ENCODE results near the gene FAM114A1. TPM values are rescaled to one million over a fixed set of nuclear protein-coding genes. Genes with fewer than 3 reads are reported as not detected.
"Not testable (repeated sequence)": the region's sequence is repeated elsewhere in the genome, so short reads cannot be mapped to it uniquely, and the experiment has no call there.

The FAM114A1 gene
- total and polyA plus RNA-seq, 2 experiments from 2014 or later = 110 to 140 TPM

GRCh38 chr4:38958453-38959190 is 91.0 kb downstream of the FAM114A1 start:
- Histone ChIP-seq H3K27ac (peak overlapping the region; percentile 72), H3K4me3 (no peak overlapping the region), H3K27me3 (no peaks in the 10 kb centered on the region), H4K20me1 (ENCODE audit: insufficient read depth, poor library complexity, severe bottlenecking) (no peaks in the 10 kb centered on the region), H3K4me1 (ENCODE audit: insufficient read depth) (no peaks in the 10 kb centered on the region), H3K4me2 (no peak overlapping the region), H3K9me2 (replicated peaks; ENCODE audit: insufficient read depth) (no peaks in the 10 kb centered on the region), H3K9me3 (ENCODE audit: low read depth) (no peaks in the 10 kb centered on the region), H2AFZ (peak overlapping the region; percentile 31), H3K79me2 (no peaks in the 10 kb centered on the region), H3K36me3 (replicated peaks; ENCODE audit: insufficient read depth, low read depth) (no peaks in the 10 kb centered on the region)
- no peak for TF ChIP-seq EZH2 (IDR thresholded peaks at IDR 0.05; ENCODE audit: borderline replicate concordance)
- no peak for TF ChIP-seq EZH2phosphoT487 (IDR thresholded peaks at IDR 0.05; ENCODE audit: low read depth, severe bottlenecking, unreplicated experiment)
- no peak for TF ChIP-seq CTCF (IDR thresholded peaks at IDR 0.05; ENCODE audit: poor library complexity)
- no peak for DNase-seq (ENCODE audit: low spot score)
- WGBS (ENCODE audit: low lambda C conversion rate, missing lambda C conversion rate) = 75% methylated on average over 4 of the region's 4 CpGs

- DNase-seq (ENCODE audit: low spot score); H3K9me3 ChIP-seq (ENCODE audit: low read depth); H3K4me2 ChIP-seq; H3K27me3 ChIP-seq; H3K9me2 ChIP-seq (replicated peaks; ENCODE audit: insufficient read depth); H3K4me1 ChIP-seq (ENCODE audit: insufficient read depth); H3K79me2 ChIP-seq; H3K36me3 ChIP-seq (replicated peaks; ENCODE audit: insufficient read depth, low read depth); H4K20me1 ChIP-seq (ENCODE audit: insufficient read depth, poor library complexity, severe bottlenecking); H2AFZ ChIP-seq; H3K4me3 ChIP-seq: not testable (repeated sequence)
- 97% methylated on average over 5 of the region's 5 CpGs for WGBS (ENCODE audit: low lambda C conversion rate, missing lambda C conversion rate)
- peak overlapping the region; percentile 72 for H3K27ac ChIP-seq
Measured at GRCh38 chr4:38959248-38959647, 91.6 kb downstream of the FAM114A1 start.

GRCh38 chr4:38964942-38965775 is 97.6 kb downstream of the FAM114A1 start:
- no peak overlapping the region for H3K4me3 ChIP-seq
- H2AFZ ChIP-seq = no peak overlapping the region
- no peaks in the 10 kb centered on the region for H3K4me1 ChIP-seq (ENCODE audit: insufficient read depth)
- TF ChIP-seq EZH2 (IDR thresholded peaks at IDR 0.05; ENCODE audit: borderline replicate concordance) (no peak), EZH2phosphoT487 (IDR thresholded peaks at IDR 0.05; ENCODE audit: low read depth, severe bottlenecking, unreplicated experiment) (no peak), CTCF (IDR thresholded peaks at IDR 0.05; ENCODE audit: poor library complexity) (no peak)
- H3K4me2 ChIP-seq = no peak overlapping the region
- H4K20me1 ChIP-seq (ENCODE audit: insufficient read depth, poor library complexity, severe bottlenecking) = no peaks in the 10 kb centered on the region
- no peaks in the 10 kb centered on the region for H3K79me2 ChIP-seq
- H3K36me3 ChIP-seq (replicated peaks; ENCODE audit: insufficient read depth, low read depth) = no peaks in the 10 kb centered on the region
- 83% methylated on average over 11 of the region's 11 CpGs for WGBS (ENCODE audit: low lambda C conversion rate, missing lambda C conversion rate)
- no peaks in the 10 kb centered on the region for H3K9me3 ChIP-seq (ENCODE audit: low read depth)
- no peak for DNase-seq (ENCODE audit: low spot score)
- no peaks in the 10 kb centered on the region for H3K27me3 ChIP-seq
- H3K27ac ChIP-seq = no peak overlapping the region
- H3K9me2 ChIP-seq (replicated peaks; ENCODE audit: insufficient read depth) = no peaks in the 10 kb centered on the region

DNA sequence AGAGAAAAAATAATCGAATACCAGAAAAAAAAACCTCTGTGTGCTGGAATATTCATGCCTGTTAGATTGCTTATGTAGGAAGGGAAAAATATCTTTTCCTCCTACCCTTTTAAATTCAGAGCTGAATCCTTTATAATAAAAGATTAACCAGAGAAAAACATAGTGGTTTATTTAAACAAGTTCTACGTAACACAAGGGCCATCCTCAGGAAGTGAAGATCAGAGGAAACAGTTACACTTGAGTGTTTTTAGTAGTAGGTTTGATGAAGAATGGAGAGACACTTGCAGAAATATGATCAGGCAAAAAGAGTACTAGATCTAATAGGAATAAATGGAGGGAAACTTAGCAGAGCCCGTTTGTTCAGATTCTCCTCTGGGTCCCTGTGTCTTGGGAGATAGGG is 98.3 kb downstream of the FAM114A1 start:
- Histone ChIP-seq H3K79me2 (no peaks in the 10 kb centered on the region), H3K4me3 (no peak overlapping the region), H4K20me1 (ENCODE audit: insufficient read depth, poor library complexity, severe bottlenecking) (no peaks in the 10 kb centered on the region), H3K27me3 (no peaks in the 10 kb centered on the region), H3K9me2 (replicated peaks; ENCODE audit: insufficient read depth) (no peaks in the 10 kb centered on the region), H3K36me3 (replicated peaks; ENCODE audit: insufficient read depth, low read depth) (no peaks in the 10 kb centered on the region), H3K27ac (peak overlapping the region; percentile 6), H3K4me2 (no peak overlapping the region), H3K9me3 (ENCODE audit: low read depth) (no peaks in the 10 kb centered on the region), H2AFZ (no peak overlapping the region), H3K4me1 (ENCODE audit: insufficient read depth) (no peaks in the 10 kb centered on the region)
- TF ChIP-seq CTCF (IDR thresholded peaks at IDR 0.05; ENCODE audit: poor library complexity) = no peak
- TF ChIP-seq EZH2phosphoT487 (IDR thresholded peaks at IDR 0.05; ENCODE audit: low read depth, severe bottlenecking, unreplicated experiment) = no peak
- no peak for TF ChIP-seq EZH2 (IDR thresholded peaks at IDR 0.05; ENCODE audit: borderline replicate concordance)
- 80% methylated on average over 3 of the region's 3 CpGs for WGBS (ENCODE audit: low lambda C conversion rate, missing lambda C conversion rate)
- DNase-seq (ENCODE audit: low spot score) = no peak
